CD8-positive, alpha-beta memory T cell (primary cell): ENCODE data around the gene GRM8. TPM values are rescaled to one million over a fixed set of nuclear protein-coding genes. Genes with fewer than 3 reads are reported as not detected.
"Not testable (repeated sequence)": the region's sequence is repeated elsewhere in the genome, so short reads cannot be mapped to it uniquely, and the experiment has no call there.

Experiments used
- CTCF ChIA-PET: fragments of 350-600 bp; sonication (Branson Sonifier 250); formaldehyde crosslinking; loops from one replicate; lab custom pipeline; 2021; ENCODE audit warnings: antibody characterized with exemption; lab: Charles Lee
- POLR2A ChIA-PET: fragments of 350-600 bp; sonication (Branson Sonifier 250); formaldehyde crosslinking; loops from one replicate; lab custom pipeline; 2021; ENCODE audit warnings: antibody characterized with exemption; lab: Charles Lee
- DNase-seq, 5 donors: peaks; one replicate each; pipeline versions ENCODE4 v3.0.0 to v3.0.0-alpha.2; 2020 to 2022; ENCODE audit warnings: mixed read lengths in 1 of 5
- H3K27ac ChIP-seq: one replicate; pipeline ENCODE4 v1.7.0; 2013; ENCODE audit warnings: low read depth, mild to moderate bottlenecking, low read length, moderate library complexity
- H3K27me3 ChIP-seq: 2 replicates; pipeline ENCODE4 v1.7.0; 2013; ENCODE audit warnings: low read length, mild to moderate bottlenecking; ENCODE audit not compliant: insufficient read depth, poor library complexity, severe bottlenecking
- H3K36me3 ChIP-seq: 2 replicates; pipeline ENCODE4 v1.7.0; 2013; ENCODE audit warnings: mild to moderate bottlenecking, low read length, moderate library complexity; ENCODE audit not compliant: insufficient read depth
- H3K4me1 ChIP-seq: 2 replicates; pipeline ENCODE4 v1.7.0; 2013; ENCODE audit warnings: mild to moderate bottlenecking, low read length, moderate library complexity; ENCODE audit not compliant: insufficient read depth
- H3K4me3 ChIP-seq: 2 replicates; pipeline ENCODE4 v1.7.0; 2013; ENCODE audit warnings: mild to moderate bottlenecking, low read length
- H3K9me3 ChIP-seq: 2 replicates; pipeline ENCODE4 v1.7.0; 2013; ENCODE audit warnings: mild to moderate bottlenecking, low read length
- H3K27ac Mint-ChIP-seq, 8 donors: one replicate each; pipeline ENCODE4 v1.8.0; 2020 to 2021; ENCODE audit warnings: mixed read lengths in 8 of 8, mild to moderate bottlenecking in 6 of 8, inconsistent platforms in 3 of 8, moderate library complexity in 3 of 8
- H3K27me3 Mint-ChIP-seq, 2 donors: one replicate each; pipeline ENCODE4 v1.8.0; 2020 to 2021; ENCODE audit warnings: mixed read lengths in 2 of 2, mild to moderate bottlenecking in 1 of 2, moderate library complexity in 1 of 2
- H3K36me3 Mint-ChIP-seq, 3 donors: one replicate each; pipeline ENCODE4 v1.8.0; 2020 to 2021; ENCODE audit warnings: mixed read lengths in 3 of 3, inconsistent platforms in 1 of 3, mild to moderate bottlenecking in 1 of 3
- H3K4me1 Mint-ChIP-seq, 3 donors: one replicate each; pipeline ENCODE4 v1.8.0; 2020 to 2021; ENCODE audit warnings: mixed read lengths in 3 of 3, inconsistent platforms in 1 of 3, mild to moderate bottlenecking in 1 of 3
- H3K4me3 Mint-ChIP-seq, 7 donors: one replicate each; pipeline ENCODE4 v1.8.0; 2020 to 2021; ENCODE audit warnings: mixed read lengths in 7 of 7, mild to moderate bottlenecking in 6 of 7, moderate library complexity in 4 of 7, inconsistent platforms in 2 of 7
- H3K9me3 Mint-ChIP-seq, 5 donors: one replicate each; pipeline ENCODE4 v1.8.0; 2020 to 2022; ENCODE audit warnings: mixed read lengths in 5 of 5, mild to moderate bottlenecking in 3 of 5, moderate library complexity in 2 of 5, inconsistent platforms in 1 of 5
- polyA plus RNA-seq: library from polyadenylated mRNA; unstranded; fragments of 300-500 nt; fragmentation: Illumina TruSeq; gene quantifications from one replicate; pipeline ENCODE4 v1.2.3, GENCODE V29; 2021
- total RNA-seq, 2 experiments: library from RNA; stranded (reverse); gene quantifications; one replicate each; pipeline ENCODE4 v1.2.3, GENCODE V29; 2021

Gene GRM8
- total and polyA plus RNA-seq, 3 experiments from 2014 or later = not detected

- no peak overlapping the region for H3K4me3 Mint-ChIP-seq
- ChIA-PET POLR2A (no interaction called here), CTCF (no interaction called here)
- no peaks in the 10 kb centered on the region for H3K27me3 ChIP-seq
- H3K4me1 ChIP-seq = no peaks in the 10 kb centered on the region
- H3K4me3 ChIP-seq = no peak overlapping the region
- no peaks in the 10 kb centered on the region for H3K36me3 Mint-ChIP-seq
- H3K4me1 Mint-ChIP-seq = no peaks in the 10 kb centered on the region
- no peaks in the 10 kb centered on the region for H3K9me3 ChIP-seq
- no peak overlapping the region for H3K27ac Mint-ChIP-seq
- peaks cover 0 to 2% (median 0%) of the 10 kb centered on the region in 5 donors for H3K9me3 Mint-ChIP-seq
- H3K27me3 Mint-ChIP-seq = peaks cover 0 to 1% of the 10 kb centered on the region in 2 donors
- no peaks in the 10 kb centered on the region for H3K36me3 ChIP-seq
- no peak overlapping the region for H3K27ac ChIP-seq
- DNase-seq = no peak
Measured at GRCh38 chr7:126931581-126931980, 321.2 kb downstream of the GRM8 start.

GRCh38 chr7:126930166-126930565, 322.6 kb downstream of the GRM8 start:
- no peaks in the 10 kb centered on the region for H3K36me3 Mint-ChIP-seq
- no peaks in the 10 kb centered on the region for H3K9me3 ChIP-seq
- no peaks in the 10 kb centered on the region for H3K27me3 ChIP-seq
- H3K36me3 ChIP-seq = no peaks in the 10 kb centered on the region
- DNase-seq = no peak
- no peaks in the 10 kb centered on the region for H3K4me1 Mint-ChIP-seq
- H3K4me1 ChIP-seq = no peaks in the 10 kb centered on the region
- ChIA-PET POLR2A (no interaction called here), CTCF (no interaction called here)
- H3K27me3 Mint-ChIP-seq = peaks cover 0 to 3% of the 10 kb centered on the region in 2 donors
- no peak overlapping the region for H3K27ac Mint-ChIP-seq
- H3K4me3 Mint-ChIP-seq = no peak overlapping the region
- no peak overlapping the region for H3K27ac ChIP-seq
- peaks cover 0 to 2% (median 0%) of the 10 kb centered on the region in 5 donors for H3K9me3 Mint-ChIP-seq
- H3K4me3 ChIP-seq = no peak overlapping the region

- Histone ChIP-seq H3K27me3 (no peaks in the 10 kb centered on the region), H3K36me3 (no peaks in the 10 kb centered on the region), H3K4me1 (no peaks in the 10 kb centered on the region), H3K27ac (no peak overlapping the region), H3K9me3 (no peaks in the 10 kb centered on the region), H3K4me3 (no peak overlapping the region)
- Mint-ChIP-seq H3K4me1 (no peaks in the 10 kb centered on the region), H3K4me3 (no peak overlapping the region), H3K36me3 (no peaks in the 10 kb centered on the region), H3K27me3 (peaks cover 0 to 6% of the 10 kb centered on the region in 2 donors), H3K9me3 (peaks cover 0 to 4% (median 0%) of the 10 kb centered on the region in 5 donors), H3K27ac (no peak overlapping the region)
- ChIA-PET POLR2A (no interaction called here), CTCF (no interaction called here)
- DNase-seq = no peak
Measured at GRCh38 chr7:126924477-126924876, 328.3 kb downstream of the GRM8 start.

GRCh38 chr7:126911627-126912026, 341.1 kb downstream of the GRM8 start:
- H3K9me3 Mint-ChIP-seq, POLR2A ChIA-PET, H3K36me3 ChIP-seq, CTCF ChIA-PET, H3K36me3 Mint-ChIP-seq, H3K27ac Mint-ChIP-seq, DNase-seq, H3K27me3 ChIP-seq, H3K4me1 Mint-ChIP-seq, H3K4me3 Mint-ChIP-seq, H3K4me3 ChIP-seq, H3K27me3 Mint-ChIP-seq, H3K9me3 ChIP-seq, H3K4me1 ChIP-seq, H3K27ac ChIP-seq: not testable (repeated sequence)

GRCh38 chr7:126908564-126908963, 344.2 kb downstream of the GRM8 start:
- H3K9me3 Mint-ChIP-seq, POLR2A ChIA-PET, H3K4me1 ChIP-seq, DNase-seq, H3K4me3 ChIP-seq, H3K9me3 ChIP-seq, H3K4me1 Mint-ChIP-seq, H3K27me3 Mint-ChIP-seq, CTCF ChIA-PET, H3K27ac ChIP-seq, H3K36me3 Mint-ChIP-seq, H3K27me3 ChIP-seq, H3K36me3 ChIP-seq, H3K4me3 Mint-ChIP-seq, H3K27ac Mint-ChIP-seq: not testable (repeated sequence)

- H3K4me1 ChIP-seq, POLR2A ChIA-PET, H3K4me3 Mint-ChIP-seq, H3K4me3 ChIP-seq, H3K36me3 ChIP-seq, DNase-seq, H3K27ac ChIP-seq, H3K4me1 Mint-ChIP-seq, H3K36me3 Mint-ChIP-seq, H3K9me3 ChIP-seq, H3K27ac Mint-ChIP-seq, CTCF ChIA-PET, H3K27me3 ChIP-seq, H3K9me3 Mint-ChIP-seq, H3K27me3 Mint-ChIP-seq: not testable (repeated sequence)
Measured at GRCh38 chr7:126907657-126908056, 345.1 kb downstream of the GRM8 start.

GRCh38 chr7:126905255-126905654, 347.5 kb downstream of the GRM8 start:
- CTCF ChIA-PET, H3K9me3 Mint-ChIP-seq, H3K27ac Mint-ChIP-seq: not testable (repeated sequence)

GRCh38 chr7:126901041-126901765, 351.5 kb downstream of the GRM8 start:
- H3K9me3 Mint-ChIP-seq, H3K27me3 ChIP-seq, H3K27me3 Mint-ChIP-seq, H3K4me3 ChIP-seq, H3K27ac Mint-ChIP-seq, H3K4me3 Mint-ChIP-seq, DNase-seq, H3K4me1 Mint-ChIP-seq, H3K27ac ChIP-seq, H3K36me3 Mint-ChIP-seq, CTCF ChIA-PET, POLR2A ChIA-PET, H3K9me3 ChIP-seq, H3K4me1 ChIP-seq, H3K36me3 ChIP-seq: not testable (repeated sequence)

More at GRCh38 chr7:126905255-126905654, 347.5 kb downstream of the GRM8 start:
- H3K4me3 Mint-ChIP-seq, H3K36me3 Mint-ChIP-seq, H3K4me3 ChIP-seq, DNase-seq, H3K4me1 ChIP-seq, H3K9me3 ChIP-seq, H3K27me3 ChIP-seq, H3K4me1 Mint-ChIP-seq, H3K27me3 Mint-ChIP-seq, H3K36me3 ChIP-seq, POLR2A ChIA-PET, H3K27ac ChIP-seq: not testable (repeated sequence)
